Vagina (tissue), 2 donors: Measurements from ENCODE around the gene HTATIP2.

ENCODE experiments used
- CTCF ChIP-seq, 3 experiments: fragments of 450-650 bp in 2 of 3; fragments of 200-600 bp in 1 of 3; sonication (generic) in 1 of 3; IDR thresholded peaks; one replicate each; pipeline ENCODE4 v1.5.1; 2017 to 2019; ENCODE audit warnings: antibody characterized with exemption in 3 of 3, mild to moderate bottlenecking in 2 of 3, moderate library complexity in 2 of 3
- POLR2A ChIP-seq, 2 donors: fragments of 450-650 bp; IDR thresholded peaks; one replicate each; pipeline ENCODE4 v1.6.1; 2017; ENCODE audit warnings: antibody characterized with exemption in 2 of 2, mild to moderate bottlenecking in 2 of 2, moderate library complexity in 2 of 2
- POLR2AphosphoS5 ChIP-seq, 2 donors: sonication (generic); formaldehyde crosslinking; IDR thresholded peaks; one replicate each; pipeline ENCODE4 v1.9.0; 2017; ENCODE audit warnings: antibody characterized with exemption in 2 of 2, mild to moderate bottlenecking in 2 of 2, low read depth in 1 of 2; ENCODE audit not compliant: insufficient read depth in 1 of 2

DNA sequence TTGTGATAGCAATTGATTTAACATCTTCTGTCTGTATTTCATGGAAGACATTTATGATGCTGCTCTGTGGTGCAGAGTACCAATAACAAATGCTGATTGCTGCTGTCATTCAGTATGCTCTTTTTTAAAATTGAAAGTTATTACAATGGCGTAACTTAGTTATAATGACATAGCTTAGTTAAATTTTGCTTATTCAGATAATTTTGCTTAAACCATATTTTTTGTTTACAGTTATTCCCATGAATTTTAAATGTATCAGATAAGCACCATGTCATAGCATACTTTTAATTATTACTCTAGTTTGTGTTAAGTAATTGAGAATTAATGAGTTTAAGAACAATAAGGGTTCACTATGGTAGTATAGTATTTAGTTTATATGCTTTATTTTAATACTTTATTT lies 39.5 kb downstream of the HTATIP2 start:
- TF ChIP-seq POLR2A (IDR thresholded peaks at IDR 0.05) (no peak), CTCF (IDR thresholded peaks at IDR 0.05) (no peak), POLR2AphosphoS5 (IDR thresholded peaks at IDR 0.05; ENCODE audit: insufficient read depth in 1 of 2, low read depth in 1 of 2) (no peak)
